HG03103 (cell line): ENCODE data around the gene IP6K3.

Experiments
- ATAC-seq: cut with Tn5 transposase; IDR thresholded peaks from one replicate; pipeline ENCODE4 v1.9.1; 2021; ENCODE audit warnings: low read depth; ENCODE audit not compliant: unreplicated experiment

Gene IP6K3

GRCh38 chr6:33693186-33694105 is 53.3 kb downstream of the IP6K3 start:
- ATAC-seq = no peak

GRCh38 chr6:33692760-33693158 is 53.9 kb downstream of the IP6K3 start:
- ATAC-seq = no peak

- no peak for ATAC-seq
These were observed 54.5 kb downstream of the IP6K3 start for GRCh38 chr6:33692078-33692759.

GRCh38 chr6:33691456-33692077 is 55.1 kb downstream of the IP6K3 start:
- ATAC-seq = no peak

GRCh38 chr6:33690766-33691165 is 55.9 kb downstream of the IP6K3 start:
- ATAC-seq = no peak

GRCh38 chr6:33689879-33690278 is 56.8 kb downstream of the IP6K3 start:
- no peak for ATAC-seq

GRCh38 chr6:33689148-33689494 is 57.6 kb downstream of the IP6K3 start:
- no peak for ATAC-seq

GRCh38 chr6:33688451-33689147 is 58.1 kb downstream of the IP6K3 start:
- no peak for ATAC-seq

- ATAC-seq = no peak
These were observed 58.7 kb downstream of the IP6K3 start for GRCh38 chr6:33688006-33688405.

- ATAC-seq = no peak
These were observed 59.4 kb downstream of the IP6K3 start for GRCh38 chr6:33686981-33687975.

- ATAC-seq = no peak
These were observed 60.3 kb downstream of the IP6K3 start for GRCh38 chr6:33686225-33686924.

- ATAC-seq = no peak
These were observed 61.1 kb downstream of the IP6K3 start for GRCh38 chr6:33685411-33686224.

- no peak for ATAC-seq
These were observed 61.7 kb downstream of the IP6K3 start for GRCh38 chr6:33684983-33685382.

- no peak for ATAC-seq
These were observed 62.2 kb downstream of the IP6K3 start for GRCh38 chr6:33684428-33684896.

- ATAC-seq = no peak
These were observed 62.9 kb downstream of the IP6K3 start for GRCh38 chr6:33683576-33684427.

- ATAC-seq = no peak
These were observed 63.6 kb downstream of the IP6K3 start for GRCh38 chr6:33683051-33683571.

GRCh38 chr6:33682341-33682740 is 64.4 kb downstream of the IP6K3 start:
- ATAC-seq = no peak
